Mesothelial cell of epicardium (in vitro differentiated cells): Measurements from ENCODE around the gene IPO13. TPM values are rescaled to one million over a fixed set of nuclear protein-coding genes. Genes with fewer than 3 reads are reported as not detected.

ENCODE experiments used
- DNase-seq, 2 experiments: peaks; one replicate each; pipeline ENCODE4 v3.0.0; 2021; ENCODE audit warnings: low spot score in 2 of 2; ENCODE audit not compliant: unreplicated experiment in 2 of 2
- H3K27ac Mint-ChIP-seq: 2 replicates; pipeline ENCODE4 v1.8.0; 2021; ENCODE audit warnings: mixed read lengths
- H3K27me3 Mint-ChIP-seq: 2 replicates; pipeline ENCODE4 v1.8.0; 2021; ENCODE audit warnings: low read depth, mixed read lengths
- H3K36me3 Mint-ChIP-seq: 2 replicates; pipeline ENCODE4 v1.8.0; 2021; ENCODE audit warnings: mixed read lengths
- H3K4me1 Mint-ChIP-seq: 2 replicates; pipeline ENCODE4 v1.8.0; 2021; ENCODE audit warnings: mixed read lengths
- H3K4me3 Mint-ChIP-seq: 2 replicates; pipeline ENCODE4 v1.8.0; 2021; ENCODE audit warnings: mild to moderate bottlenecking, moderate library complexity, mixed read lengths
- H3K9me3 Mint-ChIP-seq: 2 replicates; pipeline ENCODE4 v1.8.0; 2021; ENCODE audit warnings: mixed read lengths
- total RNA-seq: library from RNA; stranded (reverse); gene quantifications from 3 replicates; pipeline ENCODE4 v1.2.1, GENCODE V29; 2021
- TF ChIP-seq, protein P1 (sequence below): fragments of 200-600 bp; sonication (generic); IDR thresholded peaks from one replicate; pipeline ENCODE4 v1.5.0; 2021; ENCODE audit warnings: antibody characterized with exemption; ENCODE audit not compliant: unreplicated experiment

Gene IPO13
- total RNA-seq, 1 donor from 2014 or later: 26.4 TPM

DNA sequence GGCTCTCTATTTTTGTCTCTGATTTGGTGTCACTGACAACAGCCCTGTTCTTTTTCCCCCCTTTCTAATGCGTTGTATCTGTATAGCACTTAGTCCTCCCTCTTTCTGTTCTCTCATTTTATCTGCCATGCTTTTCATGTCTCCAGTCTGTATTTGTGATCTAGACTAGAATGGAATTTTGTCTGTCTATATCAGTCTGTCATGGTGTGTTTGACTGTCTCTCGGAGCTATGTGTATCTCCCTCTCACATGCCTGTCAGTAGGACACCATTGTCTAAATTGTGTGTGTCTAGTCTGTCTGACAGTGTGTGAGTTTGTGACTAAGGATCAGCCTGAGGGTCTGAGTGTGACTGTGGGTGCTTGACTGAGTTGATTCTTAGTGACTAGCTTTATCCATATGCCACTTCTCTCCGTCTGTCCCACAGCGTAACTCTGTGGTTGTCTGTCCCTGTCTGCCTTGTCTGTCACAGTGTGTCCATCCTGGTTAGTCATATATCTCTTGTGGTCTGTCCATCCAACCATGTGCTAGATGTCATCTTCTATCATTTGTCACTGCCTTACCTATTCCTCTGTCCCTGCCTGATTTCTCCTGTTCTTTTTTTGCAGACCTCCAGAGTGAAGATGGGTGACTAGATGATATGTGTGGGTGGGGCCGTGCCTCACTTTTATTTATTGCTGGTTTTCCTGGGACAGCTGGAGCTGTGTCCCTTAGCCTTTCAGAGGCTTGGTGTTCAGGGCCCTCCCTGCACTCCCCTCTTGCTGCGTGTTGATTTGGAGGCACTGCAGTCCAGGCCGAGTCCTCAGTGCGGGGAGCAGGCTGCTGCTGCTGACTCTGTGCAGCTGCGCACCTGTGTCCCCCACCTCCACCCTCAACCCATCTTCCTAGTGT is 30.9 kb downstream of the IPO13 start:
- H3K36me3 Mint-ChIP-seq: peaks cover 13% of the 10 kb centered on the region
- H3K4me1 Mint-ChIP-seq: peaks cover 52% of the 10 kb centered on the region
- TF ChIP-seq, protein P1, sequence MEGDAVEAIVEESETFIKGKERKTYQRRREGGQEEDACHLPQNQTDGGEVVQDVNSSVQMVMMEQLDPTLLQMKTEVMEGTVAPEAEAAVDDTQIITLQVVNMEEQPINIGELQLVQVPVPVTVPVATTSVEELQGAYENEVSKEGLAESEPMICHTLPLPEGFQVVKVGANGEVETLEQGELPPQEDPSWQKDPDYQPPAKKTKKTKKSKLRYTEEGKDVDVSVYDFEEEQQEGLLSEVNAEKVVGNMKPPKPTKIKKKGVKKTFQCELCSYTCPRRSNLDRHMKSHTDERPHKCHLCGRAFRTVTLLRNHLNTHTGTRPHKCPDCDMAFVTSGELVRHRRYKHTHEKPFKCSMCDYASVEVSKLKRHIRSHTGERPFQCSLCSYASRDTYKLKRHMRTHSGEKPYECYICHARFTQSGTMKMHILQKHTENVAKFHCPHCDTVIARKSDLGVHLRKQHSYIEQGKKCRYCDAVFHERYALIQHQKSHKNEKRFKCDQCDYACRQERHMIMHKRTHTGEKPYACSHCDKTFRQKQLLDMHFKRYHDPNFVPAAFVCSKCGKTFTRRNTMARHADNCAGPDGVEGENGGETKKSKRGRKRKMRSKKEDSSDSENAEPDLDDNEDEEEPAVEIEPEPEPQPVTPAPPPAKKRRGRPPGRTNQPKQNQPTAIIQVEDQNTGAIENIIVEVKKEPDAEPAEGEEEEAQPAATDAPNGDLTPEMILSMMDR: no peak
- no peaks in the 10 kb centered on the region for H3K9me3 Mint-ChIP-seq
- no peaks in the 10 kb centered on the region for H3K27me3 Mint-ChIP-seq
- peak overlapping the region; percentile 89 for H3K4me3 Mint-ChIP-seq
- DNase-seq: no peak
- H3K27ac Mint-ChIP-seq: no peak overlapping the region

DNA sequence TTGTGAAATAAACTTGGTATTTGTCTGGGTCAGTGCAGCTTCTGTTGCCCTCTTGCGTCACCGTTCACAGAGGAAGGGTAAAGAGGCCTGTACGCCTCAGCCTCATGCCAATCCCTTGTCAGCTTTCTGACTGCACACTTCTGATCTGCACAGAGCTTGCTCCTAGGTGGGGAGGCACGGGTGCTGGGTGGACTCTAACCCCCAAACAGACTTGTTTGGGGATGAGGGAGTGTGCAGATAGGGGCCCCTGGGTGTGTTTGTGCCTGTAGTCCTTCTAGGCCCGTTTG is 31.5 kb downstream of the IPO13 start:
- no peaks in the 10 kb centered on the region for H3K27me3 Mint-ChIP-seq
- H3K9me3 Mint-ChIP-seq: no peaks in the 10 kb centered on the region
- DNase-seq: no peak
- peak overlapping the region; percentile 89 for H3K4me3 Mint-ChIP-seq
- H3K4me1 Mint-ChIP-seq: peaks cover 52% of the 10 kb centered on the region
- H3K36me3 Mint-ChIP-seq: peaks cover 12% of the 10 kb centered on the region
- TF ChIP-seq, protein P1: no peak
- H3K27ac Mint-ChIP-seq: no peak overlapping the region

DNA sequence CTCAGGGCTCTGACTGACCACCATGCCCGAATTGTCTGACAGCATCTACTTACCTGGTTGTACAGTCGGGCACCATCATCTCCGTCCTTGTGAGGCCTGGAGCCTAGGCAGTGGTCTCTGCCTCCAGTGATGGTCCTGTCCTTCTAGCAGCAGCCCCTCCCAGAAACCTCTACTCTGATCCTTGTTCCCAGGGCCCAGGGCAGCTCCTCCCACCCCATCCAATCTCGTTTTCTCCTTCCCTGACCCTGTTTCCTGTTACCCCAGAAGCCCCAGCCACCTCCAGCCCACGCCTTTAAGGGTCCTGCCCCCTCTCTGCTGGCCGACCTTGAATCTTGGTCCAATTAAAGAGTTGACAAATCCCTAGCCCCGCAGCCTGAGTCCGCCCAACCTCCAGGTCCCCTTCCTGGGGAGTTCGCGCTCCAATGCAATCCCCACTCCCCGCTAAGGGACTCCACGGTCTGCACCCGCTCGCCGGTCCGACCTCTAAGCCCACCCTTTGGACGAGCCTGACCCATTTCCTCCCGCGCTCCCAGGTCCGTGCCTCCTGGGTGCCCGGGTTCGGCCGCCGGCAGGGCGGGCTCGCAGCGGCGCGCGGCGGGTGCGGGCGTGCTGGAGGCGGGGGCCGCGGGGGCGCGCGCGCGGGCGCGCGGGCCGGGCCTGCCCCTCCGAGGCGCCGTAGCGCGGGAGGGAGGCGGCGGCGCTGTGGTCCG is 32.0 kb downstream of the IPO13 start, which contains the start of gene B4GALT2:
Gene B4GALT2, plus strand, starts transcription at position 660 of the 710 bp plus-strand sequence. CDS start 1,951 bp downstream, outside the sequence.
- peak in 1 of 2 experiments; percentile 60 for DNase-seq

DNA sequence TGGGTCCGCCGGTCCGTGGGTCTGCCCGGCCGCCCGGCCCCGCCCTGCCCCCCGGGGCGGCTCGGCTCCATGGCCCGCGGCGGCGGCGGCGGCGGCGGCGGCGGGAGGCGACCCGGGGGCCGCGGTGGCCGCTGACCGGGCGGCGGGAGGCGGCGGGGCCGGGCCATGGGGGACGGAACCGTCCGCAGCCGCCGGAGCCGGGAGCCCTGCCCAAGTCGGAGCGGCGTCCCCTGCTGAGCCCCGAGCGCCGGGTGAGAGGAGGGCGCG is 32.4 kb downstream of the IPO13 start:
- Mint-ChIP-seq H3K9me3 (no peaks in the 10 kb centered on the region), H3K4me1 (peaks cover 46% of the 10 kb centered on the region), H3K27ac (no peak overlapping the region), H3K4me3 (no peak overlapping the region), H3K27me3 (no peaks in the 10 kb centered on the region), H3K36me3 (peaks cover 18% of the 10 kb centered on the region)
- TF ChIP-seq, protein P1: no peak
- no peak for DNase-seq

More for the DNA sequence above, 32.0 kb downstream of the IPO13 start, which contains the start of gene B4GALT2:
- Mint-ChIP-seq H3K27me3 (no peaks in the 10 kb centered on the region), H3K9me3 (no peaks in the 10 kb centered on the region), H3K36me3 (peaks cover 16% of the 10 kb centered on the region), H3K4me1 (peaks cover 51% of the 10 kb centered on the region), H3K4me3 (peak within 1 kb of the TSS; percentile 89), H3K27ac (peak within 1 kb of the TSS; percentile 82)
- TF ChIP-seq, protein P1: no peak

DNA sequence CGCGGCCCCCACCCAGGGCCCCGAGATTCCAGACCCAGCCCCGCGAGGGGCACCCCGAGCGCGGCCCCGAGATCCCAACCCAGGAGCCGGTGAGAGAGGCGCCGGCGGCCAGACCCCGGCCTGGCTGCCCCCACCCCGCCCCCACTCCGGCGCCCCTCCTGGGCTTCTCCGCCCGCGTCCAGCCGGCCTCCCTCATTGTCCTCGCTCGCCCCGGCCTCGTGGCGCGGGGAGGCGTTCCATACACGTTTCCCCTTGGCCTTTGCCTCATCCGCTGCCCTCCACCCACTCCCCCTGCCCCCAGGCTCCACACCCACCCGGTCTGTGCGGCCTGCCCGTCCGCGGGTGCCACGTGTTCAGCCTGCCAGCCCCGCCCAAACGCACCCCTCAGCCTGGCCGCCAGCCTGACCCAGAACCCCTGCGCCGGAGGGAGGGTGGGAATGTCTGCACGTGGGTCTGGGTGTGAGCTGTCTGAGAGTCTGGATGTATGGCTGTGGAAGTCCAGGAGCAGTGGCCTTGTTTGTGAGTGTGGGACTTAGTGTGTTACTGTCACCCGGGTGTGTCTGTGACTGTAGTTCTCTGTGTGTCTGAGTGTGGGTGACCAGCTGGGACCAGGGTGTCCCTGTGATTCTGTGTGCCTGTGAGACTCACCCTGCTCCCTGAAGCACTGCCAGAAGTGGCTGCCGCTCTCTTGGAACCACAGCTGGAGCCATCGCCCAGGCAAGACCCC is 32.9 kb downstream of the IPO13 start:
- Mint-ChIP-seq H3K27me3 (no peaks in the 10 kb centered on the region), H3K4me1 (peaks cover 44% of the 10 kb centered on the region), H3K4me3 (peak overlapping the region; percentile 85), H3K9me3 (no peaks in the 10 kb centered on the region), H3K36me3 (peaks cover 21% of the 10 kb centered on the region), H3K27ac (peak overlapping the region; percentile 82)
- DNase-seq: peak in 1 of 2 experiments; percentile 61
- TF ChIP-seq, protein P1: no peak
